OCI-LY1 (cell line): ENCODE data around the gene NUDT16.

ENCODE experiments used
- H2AFZ ChIP-seq: fragments of 200-600 bp; sonication (generic), shearing (Covaris generic); 2 replicates; pipeline ENCODE4 v1.6.0; 2014; ENCODE audit warnings: antibody characterized with exemption, mild to moderate bottlenecking, low read length
- H3F3A ChIP-seq: fragments of 200-600 bp; sonication (generic), shearing (Covaris generic); 2 replicates; pipeline ENCODE4 v1.6.0; 2014; ENCODE audit warnings: mild to moderate bottlenecking, antibody characterized with exemption, low read length, moderate library complexity; ENCODE audit not compliant: insufficient read depth
- H3K27ac ChIP-seq: fragments of 200-600 bp; sonication (generic); 2 replicates; pipeline ENCODE4 v1.5.1; 2014; ENCODE audit warnings: low read length, mixed run types, mild to moderate bottlenecking, low read depth; ENCODE audit not compliant: poor library complexity, severe bottlenecking
- H3K27me3 ChIP-seq: fragments of 200-600 bp; sonication (generic); 2 replicates; pipeline ENCODE4 v1.6.0; 2014; ENCODE audit warnings: antibody characterized with exemption, mild to moderate bottlenecking, low read length, moderate library complexity; ENCODE audit not compliant: insufficient read depth
- H3K36me3 ChIP-seq: fragments of 200-600 bp; sonication (generic); 2 replicates; pipeline ENCODE4 v1.6.1; 2014; ENCODE audit warnings: mild to moderate bottlenecking, antibody characterized with exemption, low read length, moderate library complexity, mixed read lengths; ENCODE audit not compliant: insufficient read depth
- H3K4me1 ChIP-seq: fragments of 200-600 bp; sonication (generic); 2 replicates; pipeline ENCODE4 v1.5.1; 2014; ENCODE audit warnings: mild to moderate bottlenecking, low read length, moderate library complexity; ENCODE audit not compliant: insufficient read depth, severe bottlenecking
- H3K4me2 ChIP-seq: fragments of 200-600 bp; sonication (generic), shearing (Covaris generic); 2 replicates; pipeline ENCODE4 v1.6.1; 2014; ENCODE audit warnings: low read length
- H3K4me3 ChIP-seq: fragments of 200-600 bp; sonication (generic); 2 replicates; pipeline ENCODE4 v1.5.1; 2014; ENCODE audit warnings: low read length, low read depth, mild to moderate bottlenecking, mixed read lengths; ENCODE audit not compliant: poor library complexity, severe bottlenecking
- H3K79me2 ChIP-seq: fragments of 200-600 bp; shearing (Covaris generic); 2 replicates; pipeline ENCODE4 v1.6.1; 2016; ENCODE audit warnings: mixed run types, low read length, mixed read lengths; ENCODE audit not compliant: insufficient read depth
- H3K9ac ChIP-seq: fragments of 200-600 bp; sonication (generic), shearing (Covaris generic); 2 replicates; pipeline ENCODE4 v1.6.1; 2014; ENCODE audit warnings: mild to moderate bottlenecking, low read length, mixed read lengths
- H3K9me2 ChIP-seq: fragments of 200-600 bp; sonication (generic), shearing (Covaris generic); 2 replicates; pipeline ENCODE4 v1.6.1; 2014; ENCODE audit warnings: low read depth, mild to moderate bottlenecking, low read length, mixed read lengths
- H3K9me3 ChIP-seq: fragments of 200-600 bp; shearing (Covaris generic); 2 replicates; pipeline ENCODE4 v1.6.1; 2014; ENCODE audit warnings: low read length, mixed read lengths
- H4K20me1 ChIP-seq: fragments of 200-600 bp; sonication (generic), shearing (Covaris generic); 2 replicates; pipeline ENCODE4 v1.6.0; 2016; ENCODE audit warnings: mild to moderate bottlenecking, low read length; ENCODE audit not compliant: insufficient read depth
- CTCF ChIP-seq: fragments of 200-600 bp; sonication (generic), shearing (Covaris generic); IDR thresholded peaks from 2 replicates; pipeline ENCODE4 v1.5.1; 2017; ENCODE audit warnings: mild to moderate bottlenecking, antibody characterized with exemption, low read length, moderate library complexity, mixed read lengths
- EZH2 ChIP-seq: fragments of 200-600 bp; sonication (generic), shearing (Covaris generic); IDR thresholded peaks from 2 replicates; pipeline ENCODE4 v1.8.0; 2017; ENCODE audit warnings: borderline replicate concordance, mixed run types, mild to moderate bottlenecking, antibody characterized with exemption, low read length, moderate library complexity, mixed read lengths

Gene NUDT16

DNA sequence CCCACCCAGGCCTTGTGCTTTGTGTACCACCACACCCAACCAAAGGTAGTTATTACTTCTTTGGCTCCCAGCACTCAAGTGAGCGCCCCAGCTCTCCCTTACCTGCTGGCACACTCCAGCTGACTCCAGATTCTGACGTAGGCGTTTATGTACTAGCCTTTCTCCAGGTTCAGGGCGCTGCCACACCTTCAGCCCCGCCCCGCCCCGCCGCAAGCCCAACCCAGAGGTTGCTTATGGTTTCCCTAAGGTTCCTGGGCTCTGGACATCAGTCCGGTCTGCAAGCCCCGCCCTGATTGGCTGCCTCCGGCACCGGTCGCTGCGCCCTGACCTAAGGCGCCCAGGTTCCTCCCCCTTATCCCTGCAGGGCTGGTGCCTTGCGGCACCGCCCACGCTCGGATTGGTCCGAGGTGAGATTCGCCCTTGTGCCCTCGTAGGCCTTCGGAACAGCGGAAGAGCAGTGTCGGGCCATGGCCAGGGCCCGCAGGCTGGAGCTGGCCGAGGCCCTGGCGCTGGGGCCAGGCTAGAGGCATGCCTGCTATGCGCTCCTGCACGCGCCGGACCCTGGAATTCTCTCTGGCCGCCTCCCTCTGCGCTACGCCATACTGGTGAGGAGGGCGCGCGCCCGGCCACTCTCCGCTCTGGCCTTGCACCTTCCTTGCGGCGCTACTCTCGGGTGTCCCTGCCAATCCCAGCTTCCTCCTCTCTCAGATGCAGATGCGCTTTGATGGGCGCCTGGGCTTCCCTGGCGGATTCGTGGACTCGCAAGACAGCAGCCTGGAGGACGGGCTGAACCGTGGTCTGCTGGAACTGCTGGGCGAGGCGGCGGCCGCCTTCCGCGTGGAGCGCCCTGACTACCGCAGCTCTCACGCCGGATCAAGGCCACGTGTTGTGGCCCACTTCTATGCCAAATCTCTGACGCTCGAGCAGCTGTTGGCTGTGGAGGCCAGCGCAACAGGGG, 19.8 kb upstream of the NUDT16 start:
- Histone ChIP-seq H3K9me2 (no peaks in the 10 kb centered on the region), H3K9me3 (no peaks in the 10 kb centered on the region), H3F3A (no peaks in the 10 kb centered on the region), H2AFZ (no peak overlapping the region), H3K27ac (no peak overlapping the region), H3K4me2 (no peak overlapping the region), H3K79me2 (no peaks in the 10 kb centered on the region), H4K20me1 (no peaks in the 10 kb centered on the region), H3K27me3 (no peaks in the 10 kb centered on the region), H3K4me1 (no peaks in the 10 kb centered on the region), H3K4me3 (no peak overlapping the region), H3K9ac (no peak overlapping the region), H3K36me3 (no peaks in the 10 kb centered on the region)
- TF ChIP-seq CTCF (no peak), EZH2 (no peak)

DNA sequence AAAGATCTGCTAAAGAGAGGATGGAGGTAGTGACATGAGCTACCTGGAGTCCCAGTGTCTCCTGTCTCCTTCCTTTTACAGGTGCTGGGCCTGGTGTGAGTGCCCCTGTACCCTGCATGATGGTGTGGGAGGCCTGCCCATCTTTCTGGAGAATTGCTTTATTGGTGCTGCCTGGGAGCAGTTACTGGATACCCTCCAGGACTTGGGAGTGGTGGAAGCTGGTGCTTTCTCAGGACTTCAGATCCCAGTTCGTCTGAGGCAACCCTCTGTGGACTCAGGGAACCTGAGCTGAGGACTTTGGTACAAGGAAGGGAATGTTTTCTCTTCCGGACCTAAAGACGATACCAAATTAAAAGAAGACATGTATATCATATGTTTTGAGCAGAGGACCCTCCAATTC, 18.3 kb upstream of the NUDT16 start:
- Histone ChIP-seq H3K27ac (no peak overlapping the region), H3K4me2 (no peak overlapping the region)

DNA sequence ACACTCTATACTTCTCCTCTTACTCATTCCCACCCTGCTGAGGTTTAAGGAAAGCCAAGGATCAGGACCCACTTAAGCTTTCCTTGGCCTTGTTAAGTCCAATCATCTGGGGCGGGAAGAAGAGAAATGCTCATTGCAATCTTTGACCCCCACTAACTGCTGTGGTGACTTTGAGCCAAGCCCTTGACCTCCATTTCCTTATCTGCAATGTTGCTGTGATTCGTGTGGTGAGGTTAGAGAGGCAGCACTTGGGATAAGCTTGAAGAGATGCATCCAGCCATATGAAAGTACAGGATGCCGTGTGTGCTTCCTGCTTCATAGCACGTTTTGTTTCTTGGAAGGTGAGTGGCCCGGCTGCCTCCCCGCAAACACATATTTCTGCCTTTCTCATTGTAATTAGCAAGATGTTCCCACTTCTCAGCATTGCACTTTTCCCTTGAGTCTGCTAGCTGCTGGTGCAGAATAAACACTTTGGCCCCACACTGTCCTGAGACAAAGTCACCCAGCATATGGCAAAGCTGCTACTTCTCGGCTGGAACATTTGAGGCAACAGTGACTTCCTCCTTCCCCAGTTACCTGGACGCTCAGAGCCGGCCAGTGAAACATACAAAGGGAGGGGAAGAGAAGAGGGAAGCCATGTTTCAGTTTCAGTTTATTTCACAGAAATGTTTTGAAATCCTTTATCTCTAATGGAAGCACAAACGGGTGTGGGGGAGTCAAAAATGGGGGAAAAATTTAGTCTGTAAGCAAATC, 10.5 kb upstream of the NUDT16 start:
- H3K4me3 ChIP-seq: no peak overlapping the region
- no peak overlapping the region for H3K9ac ChIP-seq
- H2AFZ ChIP-seq: no peak overlapping the region
- no peaks in the 10 kb centered on the region for H4K20me1 ChIP-seq
- no peaks in the 10 kb centered on the region for H3K79me2 ChIP-seq
- H3F3A ChIP-seq: no peaks in the 10 kb centered on the region
- H3K9me2 ChIP-seq: no peaks in the 10 kb centered on the region
- no peaks in the 10 kb centered on the region for H3K4me1 ChIP-seq
- no peaks in the 10 kb centered on the region for H3K36me3 ChIP-seq
- no peak overlapping the region for H3K4me2 ChIP-seq
- H3K9me3 ChIP-seq: no peaks in the 10 kb centered on the region
- no peaks in the 10 kb centered on the region for H3K27me3 ChIP-seq
- H3K27ac ChIP-seq: no peak overlapping the region
- TF ChIP-seq EZH2: no peak
- TF ChIP-seq CTCF: no peak

More for the DNA sequence above, 18.3 kb upstream of the NUDT16 start:
- Histone ChIP-seq H3K9me3 (no peaks in the 10 kb centered on the region), H4K20me1 (no peaks in the 10 kb centered on the region), H3K27me3 (no peaks in the 10 kb centered on the region), H3K4me1 (no peaks in the 10 kb centered on the region), H3K36me3 (no peaks in the 10 kb centered on the region), H3K4me3 (no peak overlapping the region), H3K9ac (no peak overlapping the region), H3K9me2 (no peaks in the 10 kb centered on the region), H2AFZ (no peak overlapping the region), H3K79me2 (no peaks in the 10 kb centered on the region), H3F3A (no peaks in the 10 kb centered on the region)
- TF ChIP-seq CTCF (no peak), EZH2 (no peak)
